HEK293 (cell line): ENCODE measurements around the gene LGALS8.

Experiments used
- CTCF ChIA-PET: fragments of 350-600 bp; formaldehyde crosslinking; extraction: SDS; loops from one replicate; lab custom pipeline; 2021; ENCODE audit warnings: antibody characterized with exemption; lab: Yijun Ruan, JAX
- POLR2A ChIA-PET: fragments of 300-600 bp; formaldehyde crosslinking; extraction: SDS; loops from one replicate; lab custom pipeline; 2020; ENCODE audit warnings: antibody characterized with exemption, inconsistent platforms; lab: Yijun Ruan, JAX
- H3K27ac ChIP-seq: fragments of 200-500 bp; sonication (Bioruptor generic); 2 replicates; pipeline ENCODE4 v1.5.1; 2014; ENCODE audit warnings: low read depth, low read length, control low read depth, inconsistent platforms; ENCODE audit errors: extremely low read depth
- H3K36me3 ChIP-seq, 2 experiments: fragments of 200-500 bp in 1 of 2; sonication (Bioruptor generic) in 1 of 2; 1 replicate in 1 of 2; 2 replicates in 1 of 2; pipeline ENCODE4 v1.5.1; 2014 to 2017; ENCODE audit warnings: inconsistent platforms in 2 of 2, low read length in 2 of 2; ENCODE audit not compliant: control insufficient read depth in 2 of 2, insufficient read depth in 1 of 2
- H3K4me1 ChIP-seq: fragments of 200-500 bp; sonication (Bioruptor generic); 2 replicates; pipeline ENCODE4 v1.5.1; 2014; ENCODE audit warnings: mild to moderate bottlenecking, low read length, inconsistent platforms; ENCODE audit not compliant: control insufficient read depth, insufficient read depth
- H3K4me3 ChIP-seq: 2 replicates; pipeline ENCODE4 v1.5.1; 2011; ENCODE audit warnings: low read depth, mild to moderate bottlenecking, control low read depth, low read length, moderate library complexity
- H3K9me3 ChIP-seq: fragments of 200-500 bp; sonication (Bioruptor generic); 2 replicates; pipeline ENCODE4 v1.5.1; 2014; ENCODE audit warnings: low read depth, low read length, inconsistent platforms; ENCODE audit not compliant: control insufficient read depth, insufficient read depth
- BCL6B ChIP-seq: fragments of 450-650 bp; formaldehyde crosslinking; IDR thresholded peaks from 2 replicates; pipeline ENCODE4 v1.5.1; 2017; ENCODE audit warnings: missing biosample characterization, missing genetic modification characterization
- GLIS2 ChIP-seq: fragments of 450-650 bp; formaldehyde crosslinking; IDR thresholded peaks from 2 replicates; pipeline ENCODE4 v1.5.1; 2016; ENCODE audit warnings: missing biosample characterization, missing genetic modification characterization
- KLF16 ChIP-seq: fragments of 450-650 bp; formaldehyde crosslinking; IDR thresholded peaks from 2 replicates; pipeline ENCODE4 v1.5.1; 2017; ENCODE audit warnings: missing biosample characterization, missing genetic modification characterization
- PRDM1 ChIP-seq: fragments of 450-650 bp; formaldehyde crosslinking; IDR thresholded peaks from 2 replicates; pipeline ENCODE4; 2016; ENCODE audit warnings: missing biosample characterization, missing genetic modification characterization
- PRDM10 ChIP-seq: fragments of 450-650 bp; formaldehyde crosslinking; IDR thresholded peaks from 2 replicates; pipeline ENCODE4 v1.5.1; 2016; ENCODE audit warnings: missing biosample characterization, missing genetic modification characterization
- SCRT2 ChIP-seq: fragments of 450-650 bp; formaldehyde crosslinking; IDR thresholded peaks from 2 replicates; pipeline ENCODE4 v1.5.1; 2016; ENCODE audit warnings: missing biosample characterization, missing genetic modification characterization
- ZFP3 ChIP-seq: fragments of 450-650 bp; formaldehyde crosslinking; IDR thresholded peaks from 2 replicates; pipeline ENCODE4 v1.5.1; 2016; ENCODE audit warnings: low read depth, missing biosample characterization, missing genetic modification characterization
- ZNF23 ChIP-seq: fragments of 450-650 bp; formaldehyde crosslinking; IDR thresholded peaks from 2 replicates; pipeline ENCODE4 v1.5.1; 2016; ENCODE audit warnings: missing biosample characterization, missing genetic modification characterization, borderline replicate concordance
- ZNF274 ChIP-seq, 2 experiments: fragments of 200-500 bp in 1 of 2; fragments of 450-650 bp in 1 of 2; sonication (Bioruptor generic) in 1 of 2; formaldehyde crosslinking in 1 of 2; IDR thresholded peaks; 2 replicates each; pipeline versions ENCODE4 v1.5.1 to v1.6.1; 2014 to 2016; ENCODE audit warnings: borderline replicate concordance in 1 of 2, inconsistent platforms in 1 of 2, low read length in 1 of 2, missing biosample characterization in 1 of 2, missing genetic modification characterization in 1 of 2
- ZNF341 ChIP-seq: fragments of 450-650 bp; formaldehyde crosslinking; IDR thresholded peaks from 2 replicates; pipeline ENCODE4; 2016; ENCODE audit warnings: low read depth, missing biosample characterization, missing genetic modification characterization
- ZNF362 ChIP-seq: fragments of 450-650 bp; formaldehyde crosslinking; IDR thresholded peaks from 2 replicates; pipeline ENCODE4 v1.5.1; 2016; ENCODE audit warnings: missing biosample characterization, missing genetic modification characterization
- ZNF398 ChIP-seq: fragments of 450-650 bp; formaldehyde crosslinking; IDR thresholded peaks from 2 replicates; pipeline ENCODE4 v1.5.1; 2017; ENCODE audit warnings: missing biosample characterization, missing genetic modification characterization
- ZNF558 ChIP-seq: fragments of 450-650 bp; formaldehyde crosslinking; IDR thresholded peaks from 2 replicates; pipeline ENCODE4 v1.5.1; 2016; ENCODE audit warnings: missing biosample characterization, missing genetic modification characterization
- ZNF571 ChIP-seq: fragments of 450-650 bp; formaldehyde crosslinking; IDR thresholded peaks from 2 replicates; pipeline ENCODE4 v1.5.0; 2017; ENCODE audit warnings: missing biosample characterization, missing genetic modification characterization
- ZNF660 ChIP-seq: fragments of 450-650 bp; IDR thresholded peaks from 2 replicates; pipeline ENCODE4 v1.5.1; 2018; ENCODE audit warnings: missing biosample characterization, mild to moderate bottlenecking, missing genetic modification characterization
- ZNF664 ChIP-seq: fragments of 450-650 bp; formaldehyde crosslinking; IDR thresholded peaks from 2 replicates; pipeline ENCODE4 v1.5.1; 2016; ENCODE audit warnings: missing biosample characterization, missing genetic modification characterization
- ZNF785 ChIP-seq: fragments of 450-650 bp; formaldehyde crosslinking; IDR thresholded peaks from 2 replicates; pipeline ENCODE4 v1.5.1; 2016; ENCODE audit warnings: missing biosample characterization, missing genetic modification characterization

LGALS8 gene

GRCh38 chr1:236565530-236565929, 41.7 kb downstream of the LGALS8 start:
- no peaks in the 10 kb centered on the region for H3K9me3 ChIP-seq
- H3K4me3 ChIP-seq, result no peak overlapping the region
- TF ChIP-seq ZNF274 (IDR thresholded peaks at IDR 0.05; ENCODE audit: low read length) (no peak), ZNF274 (tag by site-specific recombination; IDR thresholded peaks at IDR 0.05; ENCODE audit: borderline replicate concordance) (no peak), ZFP3 (tag by site-specific recombination) (no peak), ZNF664 (tag by site-specific recombination) (no peak), ZNF558 (tag by site-specific recombination) (no peak), KLF16 (tag by site-specific recombination) (no peak), PRDM1 (tag by site-specific recombination) (no peak), ZNF660 (tag by site-specific recombination) (no peak), ZNF571 (tag by site-specific recombination) (no peak)
- no peaks in the 10 kb centered on the region for H3K4me1 ChIP-seq
- ChIA-PET CTCF (interaction anchor here (0.5 kb wide), 1 partner anchor 34 kb away, joined by 4 read pairs; no protein-coding TSS in a partner anchor), POLR2A (interaction anchor here (0.6 kb wide), 1 partner anchor 484 kb away, joined by 3 read pairs; no protein-coding TSS in a partner anchor)
- no peak overlapping the region for H3K27ac ChIP-seq
- H3K36me3 ChIP-seq, result peaks cover 69 to 95% of the 10 kb centered on the region in 2 experiments

- H3K36me3 ChIP-seq, result peaks cover 89 to 97% of the 10 kb centered on the region in 2 experiments
- CTCF ChIA-PET, result interaction anchor here (0.5 to 0.7 kb wide), 2 partner anchors 287 to 466 kb away, joined by 3 read pairs; no protein-coding TSS in a partner anchor
- POLR2A ChIA-PET, result no interaction called here
- no peaks in the 10 kb centered on the region for H3K4me1 ChIP-seq
- H3K27ac ChIP-seq, result no peak overlapping the region
- no peak overlapping the region for H3K4me3 ChIP-seq
- no peaks in the 10 kb centered on the region for H3K9me3 ChIP-seq
- TF ChIP-seq GLIS2 (tag by site-specific recombination) (no peak), ZNF362 (tag by site-specific recombination) (no peak), SCRT2 (peak; percentile 14; the same call in 1 of the 2 replicates), ZNF785 (tag by site-specific recombination) (no peak), ZNF341 (no peak), BCL6B (0 out of 2 replicates have a peak, but pooled peaks have one; percentile 25), PRDM10 (tag by site-specific recombination) (no peak), ZNF398 (tag by site-specific recombination) (0 out of 2 replicates have a peak, but pooled peaks have one; percentile 11), ZNF23 (tag by site-specific recombination) (no peak), ZNF571 (tag by site-specific recombination) (no peak)
- TF ChIP-seq, all 188 proteins: peak for 3
Measured at GRCh38 chr1:236568285-236568894, 44.6 kb downstream of the LGALS8 start.
